HG03060 (cell line): ENCODE data around the gene FMNL3.

Experiments used
- ATAC-seq: cut with Tn5 transposase; IDR thresholded peaks from one replicate; pipeline ENCODE4 v1.9.1; 2021; ENCODE audit warnings: low read depth, moderate number of reproducible peaks; ENCODE audit not compliant: unreplicated experiment

FMNL3 gene

GRCh38 chr12:49654715-49655114 lies 52.5 kb downstream of the FMNL3 start:
- ATAC-seq, result no peak

- no peak for ATAC-seq
These were observed 54.2 kb downstream of the FMNL3 start for GRCh38 chr12:49652921-49653520.

GRCh38 chr12:49651855-49652254 lies 55.4 kb downstream of the FMNL3 start:
- ATAC-seq, result no peak

DNA sequence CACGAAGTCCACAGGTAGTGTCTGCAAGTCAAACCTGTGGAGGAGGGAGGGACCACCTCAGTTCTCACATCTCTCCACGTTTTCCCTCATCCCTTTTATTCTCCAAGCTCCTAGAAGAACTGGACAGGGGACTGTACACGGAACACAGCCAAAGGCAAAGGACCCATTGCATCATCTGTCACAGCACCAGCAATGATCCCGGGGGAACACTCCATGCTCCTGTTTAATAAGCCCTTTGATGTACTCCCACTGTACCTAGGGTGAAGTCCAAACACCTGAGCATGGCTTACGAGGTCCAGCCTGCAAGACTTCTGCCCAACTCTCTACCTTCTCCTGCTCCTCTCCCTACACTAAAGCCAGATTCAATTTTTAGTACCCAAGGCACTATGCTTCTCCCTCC lies 57.3 kb downstream of the FMNL3 start:
- ATAC-seq, result no peak

- ATAC-seq, result no peak
These were observed 57.8 kb downstream of the FMNL3 start for GRCh38 chr12:49649445-49649844.

DNA sequence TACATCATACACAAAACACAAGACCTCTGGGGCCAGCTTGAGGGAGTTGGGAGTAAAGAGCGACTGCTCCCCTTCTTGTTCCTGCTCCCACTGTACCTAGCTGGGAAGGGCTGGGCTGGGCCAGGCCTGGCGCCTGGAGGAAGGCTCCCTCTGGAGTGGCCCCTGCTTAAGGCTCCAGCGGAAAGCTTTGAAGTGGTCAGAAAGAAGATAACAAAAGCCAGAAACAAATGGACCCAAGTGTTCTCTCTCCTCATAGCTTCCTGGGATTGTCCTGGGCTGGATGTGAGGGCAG lies 58.5 kb downstream of the FMNL3 start:
- ATAC-seq, result no peak

- ATAC-seq, result no peak
These were observed 59.1 kb downstream of the FMNL3 start for GRCh38 chr12:49647827-49648711.

GRCh38 chr12:49646871-49647654 lies 60.1 kb downstream of the FMNL3 start:
- no peak for ATAC-seq

DNA sequence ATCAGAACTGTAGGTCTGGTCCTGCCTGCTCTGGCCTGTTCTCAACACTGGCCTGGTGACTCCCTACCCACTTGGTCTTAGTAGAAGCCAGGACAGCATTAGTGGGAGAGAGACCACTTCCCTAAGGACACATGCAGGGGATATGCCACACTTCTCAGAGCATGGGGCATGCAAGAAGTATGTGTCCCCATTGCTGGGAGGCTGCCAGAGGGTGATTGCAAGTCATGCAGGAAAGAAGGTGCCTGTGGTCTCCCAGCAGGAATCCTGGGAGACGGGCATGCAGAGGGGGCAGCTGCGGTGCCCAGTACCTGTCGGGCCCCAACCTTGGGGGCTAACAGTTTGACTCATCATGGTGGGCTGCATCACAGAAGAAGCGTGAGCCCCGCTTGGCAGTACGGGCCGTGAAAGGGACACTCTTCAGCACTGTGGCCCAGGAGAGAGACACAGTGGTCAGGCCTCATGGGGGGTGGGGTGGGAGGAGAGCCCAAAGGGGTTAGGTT lies 60.8 kb downstream of the FMNL3 start:
- no peak for ATAC-seq

- no peak for ATAC-seq
These were observed 61.8 kb downstream of the FMNL3 start for GRCh38 chr12:49645146-49646039.

GRCh38 chr12:49644620-49644994 lies 62.6 kb downstream of the FMNL3 start:
- ATAC-seq, result no peak

DNA sequence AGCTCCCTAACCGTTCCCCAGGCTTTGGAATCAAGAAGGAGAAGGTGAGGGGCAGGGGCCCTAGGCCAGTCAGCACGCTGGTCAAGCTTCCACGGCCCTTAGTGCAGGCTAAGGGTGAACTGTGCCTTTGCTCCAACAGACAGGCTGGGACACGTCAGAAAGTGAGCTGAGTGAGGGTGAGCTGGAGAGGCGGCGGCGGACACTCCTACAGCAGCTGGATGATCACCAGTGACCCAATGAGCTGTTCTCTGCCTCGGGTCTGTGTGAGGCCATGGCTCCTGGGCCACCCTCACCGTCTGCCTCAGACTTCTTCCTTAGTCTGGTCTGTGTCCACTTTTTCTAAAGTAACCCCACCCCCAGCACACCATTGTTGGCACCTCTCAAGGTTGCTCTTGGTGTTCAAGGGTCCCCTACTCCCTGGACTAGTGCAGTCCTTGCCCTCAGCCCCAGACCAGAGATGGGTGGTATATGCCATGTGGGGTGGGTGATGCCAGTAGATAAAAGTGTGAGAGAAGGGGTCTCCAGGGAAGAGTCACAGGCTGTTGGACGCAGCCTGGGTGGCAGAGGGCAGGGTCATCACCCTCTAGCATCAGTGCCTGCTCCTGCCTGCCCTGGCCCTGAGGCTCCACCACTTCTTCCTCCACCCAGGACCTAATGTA lies 63.1 kb downstream of the FMNL3 start:
- ATAC-seq, result no peak

GRCh38 chr12:49643135-49643534 lies 64.1 kb downstream of the FMNL3 start:
- no peak for ATAC-seq

DNA sequence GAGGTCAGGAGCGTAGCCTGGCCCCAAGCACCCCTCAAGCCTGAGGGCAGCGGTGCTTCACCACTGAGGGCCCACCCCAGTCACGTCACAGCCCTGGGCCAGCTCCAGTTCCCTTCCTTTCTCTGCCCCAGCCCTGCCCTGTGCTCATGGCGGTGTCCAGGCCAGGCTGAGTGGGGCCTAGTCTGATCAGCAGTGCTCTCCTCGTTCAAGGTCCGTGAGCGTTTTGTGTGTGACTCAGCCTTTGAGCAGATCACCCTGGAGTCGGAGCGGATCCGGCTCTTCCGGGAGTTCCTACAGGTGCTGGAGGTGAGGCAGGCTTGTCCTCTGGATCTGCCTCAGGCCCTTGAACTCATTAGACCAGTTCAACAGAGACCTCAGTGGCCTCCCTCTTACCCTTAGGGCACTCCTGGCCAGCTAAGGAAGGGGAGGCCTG lies 64.8 kb downstream of the FMNL3 start:
- no peak for ATAC-seq

DNA sequence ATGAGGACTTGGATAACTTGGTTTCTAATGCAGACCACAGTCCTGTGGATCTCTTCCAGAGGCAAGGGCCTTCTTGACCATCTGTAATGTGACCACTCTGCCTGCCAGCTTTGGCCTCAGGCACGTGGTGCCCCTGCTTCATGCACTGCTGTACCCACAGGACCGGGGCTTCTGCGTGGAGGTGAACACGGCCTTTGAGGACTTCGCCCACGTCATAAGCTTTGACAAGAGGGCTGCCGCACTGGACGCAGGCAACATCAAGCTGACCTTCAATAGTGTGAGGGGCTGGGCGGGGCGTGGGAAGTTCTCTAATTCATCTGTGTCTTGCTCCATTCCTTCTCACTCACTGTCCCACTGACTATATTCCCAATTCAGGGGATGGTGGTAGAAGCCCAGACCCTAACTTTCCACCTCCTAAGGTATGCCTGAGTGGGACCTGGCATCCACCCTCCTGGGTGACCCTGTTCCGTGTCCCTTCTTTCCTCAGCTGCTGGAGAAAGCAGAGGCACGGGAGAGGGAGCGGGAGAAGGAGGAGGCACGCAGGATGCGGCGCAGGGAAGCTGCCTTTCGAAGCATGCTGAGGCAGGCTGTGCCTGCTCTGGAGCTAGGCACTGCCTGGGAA lies 65.3 kb downstream of the FMNL3 start:
- ATAC-seq, result no peak

DNA sequence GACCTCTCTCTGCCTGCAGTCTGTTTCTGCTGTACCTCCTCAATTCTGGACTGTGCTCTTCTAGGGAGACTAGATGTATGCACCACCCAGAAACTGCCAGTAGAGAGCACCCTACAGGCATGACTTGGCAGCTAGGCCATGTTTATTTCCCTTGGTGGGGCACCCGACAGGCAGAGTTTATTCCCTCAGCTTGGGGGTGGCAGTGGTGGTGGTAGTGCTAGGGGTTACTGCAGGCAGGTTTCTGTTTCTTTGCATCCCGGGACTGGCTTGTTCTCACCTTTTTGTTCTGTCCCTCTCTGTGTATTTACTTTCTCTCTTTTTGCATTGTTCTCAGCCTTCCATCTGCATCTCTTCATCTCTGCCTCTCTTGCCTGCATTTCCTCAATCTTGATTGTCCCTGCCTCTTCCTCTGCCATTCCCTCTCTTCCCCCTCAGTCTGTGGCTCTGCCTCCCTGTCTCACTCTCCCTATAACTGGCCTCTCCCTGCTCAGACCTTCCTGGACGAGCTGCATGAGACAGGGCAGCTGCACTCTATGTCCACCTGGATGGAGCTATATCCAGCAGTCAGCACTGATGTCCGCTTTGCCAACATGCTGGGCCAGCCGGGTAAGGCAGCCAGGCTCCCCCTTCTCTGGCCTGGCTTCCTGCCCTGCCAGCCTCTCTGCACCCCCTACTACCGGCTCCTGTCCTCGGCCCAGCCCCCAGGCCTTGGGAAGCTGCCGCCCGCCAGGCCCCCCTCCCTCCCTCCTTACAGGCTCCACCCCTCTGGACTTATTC lies 70.0 kb downstream of the FMNL3 start:
- ATAC-seq, result no peak

DNA sequence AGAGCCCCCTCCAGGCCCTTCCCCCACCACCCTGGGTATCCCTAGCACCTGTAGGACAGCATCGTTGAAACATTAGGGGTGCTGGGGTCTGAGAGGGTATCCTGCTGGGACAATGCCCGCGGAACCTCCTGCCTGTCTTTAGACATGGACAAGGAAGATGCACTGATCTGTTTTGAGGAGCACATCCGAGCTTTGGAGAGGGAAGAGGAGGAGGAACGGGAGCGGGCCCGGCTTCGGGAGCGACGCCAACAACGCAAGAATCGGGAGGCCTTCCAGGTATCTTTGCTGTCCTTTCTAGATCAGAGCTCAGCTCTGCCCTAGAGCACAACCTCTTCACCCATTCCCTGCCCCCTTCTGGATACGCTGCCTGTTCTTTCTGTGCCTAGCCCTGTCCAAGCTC lies 70.6 kb downstream of the FMNL3 start:
- no peak for ATAC-seq

DNA sequence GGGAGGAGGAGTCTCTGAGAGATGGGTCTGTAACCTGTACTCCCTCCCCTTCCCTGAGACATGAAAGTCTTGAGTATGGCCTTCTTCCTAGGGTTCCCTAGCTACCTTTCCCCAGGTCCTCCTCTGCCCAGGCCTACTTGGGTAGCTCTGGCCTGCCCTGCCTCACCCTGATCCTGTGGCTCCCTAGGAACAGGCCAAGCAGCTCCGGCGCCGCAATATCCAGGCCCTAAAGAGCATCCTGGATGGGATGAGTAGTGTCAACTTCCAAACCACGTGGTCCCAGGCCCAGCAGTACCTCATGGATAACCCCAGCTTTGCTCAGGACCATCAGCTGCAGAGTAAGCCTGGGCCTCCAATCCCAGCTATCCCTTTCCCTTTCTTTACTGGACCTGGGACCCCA lies 71.5 kb downstream of the FMNL3 start:
- ATAC-seq, result no peak

- ATAC-seq, result no peak
These were observed 72.2 kb downstream of the FMNL3 start for GRCh38 chr12:49635036-49635435.
